A673 (cell line): ENCODE data around the gene RER1. TPM values are rescaled to one million over a fixed set of nuclear protein-coding genes. Genes with fewer than 3 reads are reported as not detected.

Source experiments
- BruUV-seq: library from RNA; stranded (reverse); fragments of 400-500 nt; replicated peaks from 2 replicates; lab custom pipeline; 2021; lab: Mats Ljungman, UMichigan
- CTCF ChIA-PET: fragments of 300-600 bp; sonication (Branson Sonifier 250); formaldehyde crosslinking; loops from one replicate; lab custom pipeline; 2022; ENCODE audit warnings: antibody characterized with exemption; lab: Charles Lee
- POLR2A ChIA-PET: fragments of 300-600 bp; sonication (Branson Sonifier 250); formaldehyde crosslinking; loops from one replicate; lab custom pipeline; 2022; ENCODE audit warnings: antibody characterized with exemption; ENCODE audit not compliant: low non-redundant PET; lab: Charles Lee
- DNase-seq: peaks from one replicate; pipeline ENCODE4 v3.0.0-alpha.2; 2015; ENCODE audit warnings: low spot score
- H3K27ac ChIP-seq: fragments of 200-600 bp; sonication (generic); 2 replicates; pipeline ENCODE4 v1.5.1; 2016; ENCODE audit warnings: mixed run types, low read depth, mild to moderate bottlenecking, mixed read lengths, antibody characterized with exemption, low read length; ENCODE audit not compliant: poor library complexity, severe bottlenecking
- H3K27me3 ChIP-seq: fragments of 200-600 bp; sonication (generic); replicated peaks from 2 replicates; pipeline ENCODE4 v1.6.1; 2017; ENCODE audit warnings: mixed run types, low read depth, mild to moderate bottlenecking, mixed read lengths, antibody characterized with exemption, low read length; ENCODE audit not compliant: insufficient read depth, poor library complexity
- H3K36me3 ChIP-seq: fragments of 200-600 bp; sonication (generic); 2 replicates; pipeline ENCODE4 v1.6.1; 2016; ENCODE audit warnings: mixed run types, mild to moderate bottlenecking, mixed read lengths, antibody characterized with exemption, low read length; ENCODE audit not compliant: insufficient read depth, poor library complexity, severe bottlenecking
- H3K4me1 ChIP-seq: fragments of 200-600 bp; sonication (generic); 2 replicates; pipeline ENCODE4 v1.6.1; 2017; ENCODE audit warnings: mixed run types, mild to moderate bottlenecking, mixed read lengths, antibody characterized with exemption, low read length; ENCODE audit not compliant: insufficient read depth, poor library complexity, severe bottlenecking
- H3K4me3 ChIP-seq: fragments of 200-600 bp; sonication (generic); 2 replicates; pipeline ENCODE4 v1.5.1; 2016; ENCODE audit warnings: low read depth, mixed run types, mild to moderate bottlenecking, mixed read lengths, low read length; ENCODE audit not compliant: poor library complexity, severe bottlenecking
- H3K9me3 ChIP-seq: fragments of 200-600 bp; sonication (generic); 2 replicates; pipeline ENCODE4 v1.6.1; 2016; ENCODE audit warnings: mixed run types, low read depth, mild to moderate bottlenecking, mixed read lengths, antibody characterized with exemption, low read length; ENCODE audit not compliant: poor library complexity, severe bottlenecking
- CTCF ChIP-seq: fragments of 300-800, 200-600 bp; sonication (generic); conservative IDR thresholded peaks from 2 replicates; pipeline ENCODE4 v1.5.1; 2017; ENCODE audit warnings: low read depth, mild to moderate bottlenecking, antibody characterized with exemption, low read length, moderate library complexity, mixed read lengths
- EZH2 ChIP-seq: fragments of 200-600 bp; sonication (generic); IDR thresholded peaks from 2 replicates; pipeline ENCODE4 v1.6.1; 2017; ENCODE audit warnings: borderline replicate concordance, low read depth, mild to moderate bottlenecking, mixed read lengths, antibody characterized with exemption, low read length; ENCODE audit not compliant: poor library complexity, severe bottlenecking
- intact Hi-C: fragments of 100-400 bp; cut with micrococcal nuclease; formaldehyde crosslinking; loops from one replicate; pipeline ENCODE4 v1.10.0; 2022; ENCODE audit not compliant: unreplicated experiment
- total RNA-seq: library from RNA; stranded (reverse); gene quantifications from 2 replicates; pipeline ENCODE4 v1.2.3, GENCODE V29; 2021

Gene RER1
- total RNA-seq, 1 experiment from 2014 or later = 154 TPM

GRCh38 chr1:2433936-2434655 lies 42.5 kb downstream of the RER1 start:
- POLR2A ChIA-PET = no interaction called here
- Histone ChIP-seq H3K36me3 (no peaks in the 10 kb centered on the region), H3K4me1 (no peaks in the 10 kb centered on the region), H3K9me3 (no peaks in the 10 kb centered on the region), H3K27ac (no peak overlapping the region), H3K4me3 (no peak overlapping the region), H3K27me3 (peaks cover 45% of the 10 kb centered on the region)
- DNase-seq = no peak
- CTCF ChIA-PET = no interaction called here
- BruUV-seq = no TSS peak
- TF ChIP-seq CTCF (no peak), EZH2 (no peak)
- intact Hi-C loops = no loop called here

GRCh38 chr1:2435091-2435490 lies 43.5 kb downstream of the RER1 start:
- DNase-seq = no peak
- Histone ChIP-seq H3K4me1 (no peaks in the 10 kb centered on the region), H3K36me3 (no peaks in the 10 kb centered on the region), H3K4me3 (no peak overlapping the region), H3K27ac (no peak overlapping the region), H3K27me3 (peaks cover 45% of the 10 kb centered on the region), H3K9me3 (no peaks in the 10 kb centered on the region)
- no TSS peak for BruUV-seq
- POLR2A ChIA-PET = no interaction called here
- TF ChIP-seq EZH2 (no peak), CTCF (no peak)
- CTCF ChIA-PET = no interaction called here
- intact Hi-C loops = no loop called here

GRCh38 chr1:2435746-2436355 lies 44.2 kb downstream of the RER1 start:
- Histone ChIP-seq H3K36me3 (no peaks in the 10 kb centered on the region), H3K27me3 (peaks cover 46% of the 10 kb centered on the region), H3K4me1 (no peaks in the 10 kb centered on the region), H3K9me3 (no peaks in the 10 kb centered on the region), H3K27ac (no peak overlapping the region), H3K4me3 (no peak overlapping the region)
- no peak for TF ChIP-seq EZH2
- no peak for TF ChIP-seq CTCF
- CTCF ChIA-PET = no interaction called here
- DNase-seq = no peak
- BruUV-seq = no TSS peak
- POLR2A ChIA-PET = no interaction called here
- intact Hi-C loops = no loop called here
